GM19438 (cell line): ENCODE results near the gene RAB11FIP3.
"Not testable (repeated sequence)": the region's sequence is repeated elsewhere in the genome, so short reads cannot be mapped to it uniquely, and the experiment has no call there.

Experiments
- ATAC-seq: cut with Tn5 transposase; IDR thresholded peaks from one replicate; pipeline ENCODE4 v1.9.1; 2021; ENCODE audit warnings: low read depth; ENCODE audit not compliant: unreplicated experiment

Gene RAB11FIP3

GRCh38 chr16:460787-461186, 35.3 kb downstream of the RAB11FIP3 start:
- no peak for ATAC-seq

- no peak for ATAC-seq
Observed at GRCh38 chr16:463071-463470, 37.6 kb downstream of the RAB11FIP3 start.

- no peak for ATAC-seq
Observed at GRCh38 chr16:466651-467050, 41.2 kb downstream of the RAB11FIP3 start.

GRCh38 chr16:467249-467871, 41.9 kb downstream of the RAB11FIP3 start:
- not testable (repeated sequence) for ATAC-seq

GRCh38 chr16:468068-468821, 42.8 kb downstream of the RAB11FIP3 start:
- no peak for ATAC-seq

DNA sequence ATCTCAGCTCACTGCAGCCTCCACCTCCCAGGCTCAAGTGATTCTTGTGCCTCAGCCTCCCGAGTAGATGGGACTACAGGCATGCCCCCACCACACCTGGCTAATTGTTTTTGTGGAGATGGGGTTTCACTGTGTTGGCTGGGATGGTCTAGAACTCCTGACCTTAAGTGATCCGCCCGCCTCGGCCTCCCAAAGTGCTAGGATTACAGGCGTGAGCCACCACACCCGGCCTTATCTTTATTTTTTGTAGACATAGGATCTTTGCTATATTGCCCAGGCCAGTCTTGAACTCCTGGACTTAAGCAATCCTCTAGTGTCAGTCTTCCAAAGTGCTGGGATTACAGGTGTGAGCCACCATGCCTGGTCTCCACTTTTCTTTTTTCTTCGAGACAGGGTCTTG, 44.0 kb downstream of the RAB11FIP3 start:
- not testable (repeated sequence) for ATAC-seq

DNA sequence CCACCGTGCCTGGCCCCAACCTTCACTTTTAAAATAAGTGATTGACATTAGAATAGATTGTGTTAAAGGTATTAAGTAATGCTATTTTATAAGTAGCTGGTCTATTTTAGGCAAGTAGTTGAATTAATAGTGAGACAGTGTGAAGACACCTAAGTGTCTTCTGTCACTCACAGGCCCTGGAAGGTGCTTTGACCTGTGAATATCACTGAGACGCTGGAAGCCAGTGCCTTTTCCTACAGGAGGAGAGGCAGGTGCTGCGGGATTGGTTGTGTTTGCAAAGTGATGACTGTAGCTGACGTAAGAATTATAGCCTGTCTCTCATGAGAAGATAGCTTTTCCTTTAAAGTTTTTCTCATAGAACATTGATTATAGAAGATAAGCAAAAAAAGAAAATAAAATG, 45.0 kb downstream of the RAB11FIP3 start:
- no peak for ATAC-seq

DNA sequence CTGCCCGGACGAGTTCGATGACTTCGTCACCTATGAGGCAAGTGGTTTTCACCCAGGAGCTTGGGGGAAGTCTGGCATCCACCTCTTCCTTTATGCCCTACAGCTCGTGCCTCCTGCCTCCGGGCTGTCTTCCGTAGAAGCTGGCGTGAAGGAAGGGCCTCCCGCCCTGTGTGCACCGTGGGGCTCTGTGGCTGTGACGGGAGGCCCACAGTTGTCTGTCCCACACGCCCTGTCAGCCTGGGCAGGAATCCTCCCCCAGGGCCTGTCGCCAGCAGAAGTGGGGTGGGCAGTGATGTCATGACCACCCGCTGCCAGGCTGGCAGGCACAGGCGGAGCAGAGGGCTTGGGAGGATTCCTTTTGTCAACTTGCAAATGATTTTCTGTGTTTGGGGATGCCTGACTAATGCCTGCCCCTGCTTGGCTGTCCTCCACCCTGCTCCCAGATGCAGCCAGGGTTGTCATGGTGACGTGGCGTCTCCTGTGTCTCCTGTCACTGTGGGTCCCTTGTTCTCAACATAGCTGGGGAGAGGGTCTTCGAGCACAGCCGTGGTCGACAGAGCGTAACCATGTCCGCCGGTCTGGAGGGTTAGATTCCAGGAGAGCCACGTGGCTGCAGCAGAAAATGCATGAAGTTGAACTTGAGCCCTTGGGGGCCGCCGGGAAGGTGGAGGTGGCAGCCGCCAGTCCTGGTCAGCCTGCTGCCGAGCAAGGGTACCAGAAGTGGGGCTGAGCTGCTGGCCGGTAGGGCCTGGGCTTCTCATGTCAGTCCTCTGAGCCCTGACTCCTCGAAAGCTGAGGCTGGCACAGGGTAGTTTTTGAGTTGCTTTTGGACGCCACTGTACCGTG, 46.1 kb downstream of the RAB11FIP3 start:
- no peak for ATAC-seq

GRCh38 chr16:472199-472504, 46.7 kb downstream of the RAB11FIP3 start:
- ATAC-seq, result no peak

DNA sequence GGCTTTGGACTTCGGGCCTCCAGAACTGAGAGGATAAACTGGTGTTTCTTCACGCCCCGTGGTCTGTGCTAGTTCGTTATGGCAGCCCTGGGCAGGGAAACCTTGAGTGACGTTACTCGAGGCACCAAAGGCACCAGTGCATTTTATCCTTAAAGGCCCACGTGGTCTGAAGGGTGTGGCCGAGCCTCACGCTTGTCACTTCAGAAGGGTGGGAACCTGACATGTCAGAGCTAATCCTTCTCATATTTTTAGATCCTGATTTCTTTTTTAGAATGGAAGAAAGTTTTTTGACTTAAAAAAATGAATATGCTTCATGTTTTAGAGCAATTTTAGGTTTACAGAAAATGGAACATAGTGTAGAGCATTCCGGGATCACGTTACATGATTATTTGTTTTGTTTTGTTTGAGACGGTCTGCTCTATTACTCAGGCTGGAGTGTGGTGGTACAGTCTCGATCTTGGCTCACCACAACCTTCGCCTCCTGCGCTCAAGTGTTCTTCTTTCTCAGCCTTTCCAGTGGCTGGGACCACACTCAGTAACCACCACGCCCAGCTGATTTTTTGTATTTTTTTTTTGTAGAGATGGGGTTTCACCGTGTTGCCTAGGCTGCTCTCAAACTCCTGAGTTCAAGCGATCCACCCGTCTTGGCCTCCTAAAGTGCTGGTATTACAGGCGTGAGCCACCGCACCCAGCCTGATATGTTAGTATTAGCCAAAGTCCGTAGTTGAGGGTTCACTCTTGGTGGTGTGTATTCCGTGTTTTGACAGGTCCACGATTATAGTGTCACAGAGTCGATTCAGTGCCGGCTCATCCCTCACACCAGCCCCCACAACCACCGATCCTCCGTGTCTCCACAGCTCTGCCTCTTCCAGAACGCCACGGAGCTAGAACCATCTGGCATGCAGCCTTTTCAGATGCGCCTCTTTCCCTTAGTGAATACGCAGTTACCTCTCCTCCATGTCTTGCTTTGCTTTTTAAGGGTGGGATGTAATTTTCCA, 47.9 kb downstream of the RAB11FIP3 start:
- no peak for ATAC-seq

DNA sequence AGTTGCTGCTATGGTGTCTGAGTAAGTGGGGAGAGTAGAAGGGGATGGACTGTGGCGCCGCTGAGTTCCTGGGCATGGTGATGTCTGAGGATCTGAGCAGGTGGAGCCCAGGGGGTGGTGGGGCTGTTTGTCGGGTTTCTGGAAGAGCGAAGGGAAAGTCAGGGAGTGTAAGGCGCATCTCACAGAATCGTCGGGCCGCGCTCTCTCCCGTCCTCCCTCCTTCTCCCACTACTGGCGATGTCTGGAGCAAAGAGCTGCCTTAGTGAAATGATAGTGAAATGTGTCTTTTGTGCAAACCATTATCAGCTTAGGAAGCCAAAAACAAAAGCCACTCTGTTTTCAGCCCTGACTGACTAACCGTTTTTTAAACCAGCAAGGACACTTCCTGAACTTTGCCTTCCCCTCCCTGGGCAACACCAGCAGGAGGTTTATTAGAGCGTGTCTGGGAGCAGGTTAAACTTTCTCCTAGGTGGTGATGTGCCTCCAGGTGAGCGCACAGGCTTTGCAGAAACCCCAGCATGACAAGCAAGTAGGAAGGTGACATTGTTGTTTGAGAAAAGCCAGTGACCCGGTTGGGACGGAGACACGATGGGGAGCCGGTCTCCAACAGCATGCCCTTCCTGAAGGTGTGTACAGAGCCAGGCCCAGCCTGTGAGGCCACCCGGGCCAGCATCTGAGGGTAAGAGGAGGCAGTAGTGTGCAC, 49.1 kb downstream of the RAB11FIP3 start:
- ATAC-seq, result no peak

DNA sequence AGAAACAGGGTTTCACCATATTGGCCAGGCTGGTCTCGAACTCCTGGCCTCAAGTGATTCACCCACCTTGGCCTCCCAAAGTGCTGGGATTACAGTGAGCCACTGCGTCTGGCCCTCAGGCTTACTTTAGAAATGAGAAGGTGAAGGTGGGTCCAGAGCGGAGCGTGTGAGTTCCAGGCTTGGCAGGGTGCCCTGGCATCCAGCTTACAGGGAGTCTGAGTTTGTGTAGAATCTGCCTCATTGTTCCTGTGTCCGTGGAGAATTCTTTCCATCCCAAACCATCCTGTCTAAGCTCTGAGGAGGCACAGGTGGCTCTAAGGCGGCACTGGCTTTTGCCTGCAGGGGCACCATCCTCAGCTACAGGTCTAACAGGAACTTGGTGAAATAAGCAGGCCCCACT, 50.6 kb downstream of the RAB11FIP3 start:
- no peak for ATAC-seq

- ATAC-seq, result no peak
Observed at GRCh38 chr16:477301-478157, 52.1 kb downstream of the RAB11FIP3 start.

- ATAC-seq, result not testable (repeated sequence)
Observed at GRCh38 chr16:478287-478686, 52.8 kb downstream of the RAB11FIP3 start.

DNA sequence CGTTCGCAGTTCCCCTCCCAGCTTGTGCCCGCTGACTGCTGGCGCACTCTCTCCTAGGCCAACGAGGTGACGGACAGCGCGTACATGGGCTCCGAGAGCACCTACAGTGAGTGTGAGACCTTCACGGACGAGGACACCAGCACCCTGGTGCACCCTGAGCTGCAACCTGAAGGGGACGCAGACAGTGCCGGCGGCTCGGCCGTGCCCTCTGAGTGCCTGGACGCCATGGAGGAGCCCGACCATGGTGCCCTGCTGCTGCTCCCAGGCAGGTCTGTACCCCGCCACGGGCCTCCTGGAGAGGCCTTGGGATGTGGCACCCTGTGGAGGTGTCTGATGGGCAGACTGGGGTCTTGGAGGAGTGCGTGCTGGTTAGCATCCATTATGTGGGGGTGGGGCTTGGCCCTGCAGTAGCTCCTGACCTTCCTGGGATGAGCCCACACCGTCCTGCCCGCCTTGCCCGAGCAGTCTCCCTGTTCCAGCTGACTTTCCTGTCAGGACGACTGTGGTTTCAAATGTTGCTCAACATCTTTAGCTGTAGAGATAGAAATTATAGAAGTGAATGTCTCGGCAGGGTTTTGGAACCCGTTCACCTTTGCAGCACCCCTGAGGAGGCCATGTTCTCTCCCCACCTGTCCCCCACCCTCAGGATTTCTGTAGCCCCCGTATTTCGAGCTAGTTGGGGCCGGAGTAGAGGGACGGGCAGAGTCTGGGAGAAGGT, 57.2 kb downstream of the RAB11FIP3 start:
- ATAC-seq, result no peak

DNA sequence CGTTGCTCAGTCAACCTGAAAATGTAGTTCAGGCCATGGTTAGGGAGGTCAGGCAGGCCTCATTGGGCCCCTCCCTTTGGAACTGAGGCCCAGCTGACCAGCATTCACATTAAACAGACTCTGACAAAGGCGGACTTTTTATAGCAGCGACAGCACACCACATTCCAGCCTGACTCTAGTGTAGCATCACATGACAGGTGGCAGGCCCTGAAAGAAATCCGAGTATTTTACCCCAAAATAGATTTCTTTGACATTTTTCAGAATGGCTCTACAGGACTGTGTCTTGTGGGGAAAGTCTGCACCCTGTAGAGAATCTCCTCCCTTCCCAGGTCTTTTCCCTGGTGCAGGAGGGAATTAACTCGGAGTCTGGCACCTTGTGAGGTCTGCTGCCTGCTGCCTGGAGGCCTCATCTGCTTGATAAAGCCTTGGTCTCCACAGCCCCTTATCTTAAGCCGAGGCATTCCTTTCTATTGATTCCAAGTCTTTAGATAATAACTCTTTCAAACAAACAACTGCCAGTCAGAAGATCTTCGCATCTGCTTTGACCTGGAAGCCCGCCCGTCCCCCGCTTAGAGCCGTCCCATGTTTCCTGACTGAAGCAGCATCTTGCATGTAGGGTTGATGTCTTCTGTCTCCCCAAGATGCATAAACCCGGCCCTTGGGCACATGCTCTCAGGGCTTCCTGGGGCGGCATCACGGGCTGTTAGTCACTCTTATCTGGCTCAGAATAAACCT, 58.1 kb downstream of the RAB11FIP3 start:
- ATAC-seq, result no peak

DNA sequence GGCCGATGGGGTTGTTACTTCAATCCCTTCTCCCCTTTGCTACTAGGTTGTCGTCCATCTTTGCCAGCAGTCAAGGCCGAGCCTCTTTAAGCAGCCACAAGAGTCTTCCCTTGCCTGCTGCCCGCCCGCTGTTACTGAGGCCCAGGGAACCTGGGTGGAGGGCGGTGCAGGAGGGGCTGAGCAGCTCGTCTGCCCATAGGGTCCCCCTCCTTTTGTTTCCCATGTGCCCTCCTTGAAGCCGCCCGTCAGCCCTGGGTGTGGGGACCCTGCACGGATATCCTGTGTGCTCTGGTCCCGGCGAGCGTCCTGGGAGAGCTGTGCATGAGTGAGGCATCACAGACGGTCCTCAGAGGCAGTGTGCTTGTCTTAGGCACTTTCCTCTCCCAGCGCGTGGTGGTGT, 64.2 kb downstream of the RAB11FIP3 start:
- no peak for ATAC-seq

DNA sequence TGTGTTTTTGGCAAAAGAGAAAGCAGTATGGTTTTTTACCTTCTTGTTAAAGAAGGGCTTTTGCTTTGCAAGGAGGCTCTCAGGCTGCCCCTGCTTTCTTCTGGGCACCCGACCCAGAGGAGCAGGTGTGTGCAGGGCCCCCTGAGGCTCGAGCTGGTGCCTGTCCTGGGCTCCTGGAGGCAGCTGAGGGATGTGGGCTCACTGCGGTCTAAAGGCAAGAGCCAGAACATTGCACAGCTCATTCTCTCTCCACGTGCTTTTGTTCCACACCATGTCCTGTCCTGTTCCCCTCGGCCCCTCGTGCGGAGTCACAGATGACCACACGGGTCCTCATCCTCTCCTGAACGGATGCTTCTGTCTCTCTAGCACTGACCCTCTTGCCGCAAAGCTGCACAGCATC, 65.3 kb downstream of the RAB11FIP3 start:
- no peak for ATAC-seq
